KMS-11 (cell line): Measurements from ENCODE around the gene GLRA3.

Source experiments
- H2AFZ ChIP-seq: fragments of 200-600 bp; sonication (generic); 2 replicates; pipeline ENCODE4 v1.6.1; 2016; ENCODE audit warnings: antibody characterized with exemption, mixed run types, low read depth
- H3K27ac ChIP-seq: fragments of 200-600 bp; sonication (generic); 2 replicates; pipeline ENCODE4 v1.6.1; 2016; ENCODE audit warnings: mild to moderate bottlenecking, mixed run types
- H3K27me3 ChIP-seq: fragments of 200-600 bp; sonication (generic); 2 replicates; pipeline ENCODE4 v1.6.1; 2017; ENCODE audit warnings: mild to moderate bottlenecking, low read depth, mixed run types, moderate library complexity; ENCODE audit not compliant: insufficient read depth
- H3K36me3 ChIP-seq: fragments of 200-600 bp; sonication (generic); 2 replicates; pipeline ENCODE4 v1.6.1; 2017; ENCODE audit warnings: mild to moderate bottlenecking, mixed run types; ENCODE audit not compliant: insufficient read depth
- H3K4me1 ChIP-seq: fragments of 200-600 bp; sonication (generic); 2 replicates; pipeline ENCODE4 v1.6.1; 2016; ENCODE audit warnings: mild to moderate bottlenecking, low read depth, mixed run types; ENCODE audit not compliant: poor library complexity, severe bottlenecking
- H3K4me2 ChIP-seq: fragments of 200-600 bp; sonication (generic); 2 replicates; pipeline ENCODE4 v1.7.0; 2016; ENCODE audit warnings: mild to moderate bottlenecking, mixed run types
- H3K4me3 ChIP-seq: fragments of 200-600 bp; sonication (generic); IDR thresholded peaks from 2 replicates; pipeline ENCODE4 v1.6.1; 2017; ENCODE audit warnings: low read depth, low read length, mixed read lengths; ENCODE audit not compliant: insufficient read depth
- H3K79me2 ChIP-seq: fragments of 200-600 bp; sonication (generic); 2 replicates; pipeline ENCODE4 v1.6.1; 2016; ENCODE audit warnings: low read depth, mixed run types; ENCODE audit not compliant: insufficient read depth
- H3K9ac ChIP-seq: fragments of 200-600 bp; sonication (generic); 2 replicates; pipeline ENCODE4 v1.6.1; 2016; ENCODE audit warnings: mild to moderate bottlenecking, mixed run types
- H4K20me1 ChIP-seq: fragments of 200-600 bp; sonication (generic); 2 replicates; pipeline ENCODE4 v1.6.1; 2016; ENCODE audit warnings: mild to moderate bottlenecking, mixed run types; ENCODE audit not compliant: insufficient read depth
- CTCF ChIP-seq: fragments of 200-600 bp; sonication (generic); conservative IDR thresholded peaks from 2 replicates; pipeline ENCODE4 v1.6.1; 2017; ENCODE audit warnings: low read depth, mild to moderate bottlenecking, antibody characterized with exemption, low read length, moderate library complexity, mixed read lengths

Gene GLRA3

GRCh38 chr4:174753021-174753420, 76.0 kb downstream of the GLRA3 start:
- H3K27ac ChIP-seq: no peak overlapping the region
- H3K9ac ChIP-seq: no peak overlapping the region
- no peaks in the 10 kb centered on the region for H3K79me2 ChIP-seq
- no peak overlapping the region for H2AFZ ChIP-seq
- no peaks in the 10 kb centered on the region for H4K20me1 ChIP-seq
- no peak overlapping the region for H3K4me3 ChIP-seq
- no peaks in the 10 kb centered on the region for H3K4me1 ChIP-seq
- TF ChIP-seq CTCF: no peak
- no peaks in the 10 kb centered on the region for H3K27me3 ChIP-seq
- no peak overlapping the region for H3K4me2 ChIP-seq
- H3K36me3 ChIP-seq: no peaks in the 10 kb centered on the region

DNA sequence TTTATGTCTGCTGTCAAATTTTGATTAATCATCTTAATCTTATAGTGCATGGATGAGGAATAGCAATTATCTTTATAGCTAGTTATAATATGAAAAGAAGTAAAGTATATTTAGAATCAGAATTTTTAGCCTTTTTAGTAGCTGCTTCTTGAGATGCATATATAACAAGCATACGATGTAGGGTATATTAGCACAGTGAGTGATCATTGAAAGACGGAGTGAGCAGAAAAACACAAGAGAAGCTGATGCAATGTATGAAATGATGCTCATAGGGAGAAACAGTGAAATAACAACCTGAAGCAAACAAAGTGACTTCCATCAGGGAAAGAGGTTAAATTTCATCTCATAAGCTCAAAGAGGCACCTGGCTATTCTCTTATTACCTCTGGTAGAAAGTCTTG, 77.0 kb downstream of the GLRA3 start:
- H2AFZ ChIP-seq: no peak overlapping the region
- no peak for TF ChIP-seq CTCF
- H3K4me1 ChIP-seq: no peaks in the 10 kb centered on the region
- no peak overlapping the region for H3K9ac ChIP-seq
- no peaks in the 10 kb centered on the region for H3K79me2 ChIP-seq
- no peak overlapping the region for H3K27ac ChIP-seq
- H4K20me1 ChIP-seq: no peaks in the 10 kb centered on the region
- no peaks in the 10 kb centered on the region for H3K27me3 ChIP-seq
- no peak overlapping the region for H3K4me3 ChIP-seq
- H3K4me2 ChIP-seq: no peak overlapping the region
- no peaks in the 10 kb centered on the region for H3K36me3 ChIP-seq

DNA sequence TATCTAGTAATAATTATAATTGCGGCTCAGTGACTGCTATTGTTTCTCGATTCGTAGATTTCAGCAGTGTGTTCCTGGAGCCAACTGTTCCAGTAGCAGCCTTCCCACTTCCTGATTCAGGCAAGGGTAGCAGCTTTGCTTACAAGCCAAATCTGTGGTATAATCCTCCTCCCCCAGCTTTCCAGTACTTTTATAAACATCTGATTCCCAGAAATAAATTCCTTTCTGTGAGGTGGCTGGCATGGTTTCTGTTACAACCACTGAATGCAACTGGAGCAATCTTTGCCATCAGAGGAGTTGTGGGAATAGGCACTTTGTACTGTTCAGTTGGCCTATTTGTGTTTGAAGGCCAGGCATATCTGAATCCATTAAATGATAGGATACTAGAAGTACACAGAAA, 80.0 kb downstream of the GLRA3 start:
- no peak for TF ChIP-seq CTCF
- H3K4me1 ChIP-seq: no peaks in the 10 kb centered on the region
- H2AFZ ChIP-seq: no peak overlapping the region
- no peak overlapping the region for H3K9ac ChIP-seq
- no peak overlapping the region for H3K4me3 ChIP-seq
- no peaks in the 10 kb centered on the region for H3K36me3 ChIP-seq
- H4K20me1 ChIP-seq: no peaks in the 10 kb centered on the region
- H3K79me2 ChIP-seq: no peaks in the 10 kb centered on the region
- H3K4me2 ChIP-seq: no peak overlapping the region
- no peaks in the 10 kb centered on the region for H3K27me3 ChIP-seq
- H3K27ac ChIP-seq: no peak overlapping the region

- H3K4me3 ChIP-seq: no peak overlapping the region
- no peaks in the 10 kb centered on the region for H4K20me1 ChIP-seq
- H3K27me3 ChIP-seq: no peaks in the 10 kb centered on the region
- no peaks in the 10 kb centered on the region for H3K36me3 ChIP-seq
- H3K79me2 ChIP-seq: no peaks in the 10 kb centered on the region
- no peak overlapping the region for H3K4me2 ChIP-seq
- no peak overlapping the region for H3K27ac ChIP-seq
- no peak overlapping the region for H2AFZ ChIP-seq
- no peaks in the 10 kb centered on the region for H3K4me1 ChIP-seq
- no peak for TF ChIP-seq CTCF
- H3K9ac ChIP-seq: no peak overlapping the region
Observed at GRCh38 chr4:174746710-174747109, 82.3 kb downstream of the GLRA3 start.

DNA sequence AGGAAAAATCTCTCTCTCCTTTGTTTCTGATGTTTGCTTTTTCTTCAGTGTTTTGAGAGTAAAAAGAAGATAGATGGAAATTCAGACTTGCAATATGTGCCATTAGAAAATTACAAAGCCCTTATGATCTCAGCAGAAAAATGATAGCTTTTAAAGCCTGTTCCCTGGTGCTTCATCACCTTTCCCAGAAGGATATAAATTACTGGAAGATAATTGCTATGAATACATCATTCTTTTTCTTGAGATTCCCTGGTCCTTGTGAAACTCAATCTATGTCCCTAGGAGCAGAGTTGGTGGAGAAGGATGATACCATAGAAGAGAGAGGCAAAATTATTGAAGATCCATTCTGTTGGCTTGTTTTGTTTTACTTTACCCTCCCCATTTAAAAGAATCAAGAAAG, 86.5 kb downstream of the GLRA3 start:
- no peak overlapping the region for H3K9ac ChIP-seq
- H3K79me2 ChIP-seq: no peaks in the 10 kb centered on the region
- no peak overlapping the region for H3K4me3 ChIP-seq
- no peaks in the 10 kb centered on the region for H3K36me3 ChIP-seq
- no peaks in the 10 kb centered on the region for H3K4me1 ChIP-seq
- no peak overlapping the region for H2AFZ ChIP-seq
- TF ChIP-seq CTCF: no peak
- H3K4me2 ChIP-seq: no peak overlapping the region
- no peaks in the 10 kb centered on the region for H3K27me3 ChIP-seq
- no peak overlapping the region for H3K27ac ChIP-seq
- H4K20me1 ChIP-seq: no peaks in the 10 kb centered on the region
